GM18517 (cell line): Measurements from ENCODE around the gene NARS2.
"Not testable (repeated sequence)": the region's sequence is repeated elsewhere in the genome, so short reads cannot be mapped to it uniquely, and the experiment has no call there.

Experiments used
- ATAC-seq: cut with Tn5 transposase; IDR thresholded peaks from one replicate; pipeline ENCODE4 v1.9.1; 2021; ENCODE audit warnings: mild to moderate bottlenecking, moderate library complexity; ENCODE audit not compliant: unreplicated experiment

NARS2 gene

GRCh38 chr11:78493413-78493975, 81.2 kb downstream of the NARS2 start:
- no peak for ATAC-seq

GRCh38 chr11:78492973-78493372, 81.7 kb downstream of the NARS2 start:
- ATAC-seq, result no peak

GRCh38 chr11:78489184-78489583, 85.5 kb downstream of the NARS2 start:
- no peak for ATAC-seq

GRCh38 chr11:78478536-78478935, 96.1 kb downstream of the NARS2 start:
- ATAC-seq, result no peak

- no peak for ATAC-seq
Measured at GRCh38 chr11:78476066-78476465, 98.6 kb downstream of the NARS2 start.

- ATAC-seq, result no peak
Measured at GRCh38 chr11:78474451-78474850, 100.2 kb downstream of the NARS2 start.

GRCh38 chr11:78472905-78473304, 101.8 kb downstream of the NARS2 start:
- no peak for ATAC-seq

- no peak for ATAC-seq
Measured at GRCh38 chr11:78472382-78472781, 102.3 kb downstream of the NARS2 start.

- ATAC-seq, result no peak
Measured at GRCh38 chr11:78470861-78471442, 103.7 kb downstream of the NARS2 start.

GRCh38 chr11:78469896-78470295, 104.8 kb downstream of the NARS2 start:
- ATAC-seq, result no peak

- ATAC-seq, result no peak
Measured at GRCh38 chr11:78467931-78468330, 106.7 kb downstream of the NARS2 start.

- no peak for ATAC-seq
Measured at GRCh38 chr11:78467370-78467769, 107.3 kb downstream of the NARS2 start.

- ATAC-seq, result peak; percentile 99
Measured at GRCh38 chr11:78465169-78465942, 109.3 kb downstream of the NARS2 start.

GRCh38 chr11:78464787-78465168, 109.9 kb downstream of the NARS2 start:
- ATAC-seq, result not testable (repeated sequence)

- no peak for ATAC-seq
Measured at GRCh38 chr11:78460471-78460870, 114.2 kb downstream of the NARS2 start.

GRCh38 chr11:78459738-78460137, 114.9 kb downstream of the NARS2 start:
- ATAC-seq, result no peak

GRCh38 chr11:78457448-78457847, 117.2 kb downstream of the NARS2 start:
- no peak for ATAC-seq

GRCh38 chr11:78453140-78453935, 121.3 kb downstream of the NARS2 start:
- ATAC-seq, result peak; percentile 57

- ATAC-seq, result no peak
Measured at GRCh38 chr11:78451371-78452150, 123.1 kb downstream of the NARS2 start.

GRCh38 chr11:78450866-78451265, 123.8 kb downstream of the NARS2 start:
- no peak for ATAC-seq

GRCh38 chr11:78449866-78450265, 124.8 kb downstream of the NARS2 start:
- ATAC-seq, result no peak
